IMR-90 (cell line): ENCODE results near the gene STX8. TPM values are rescaled to one million over a fixed set of nuclear protein-coding genes. Genes with fewer than 3 reads are reported as not detected.

Experiments used
- ATAC-seq: fragments of 200-7000 bp; cut with Tn5 transposase; 2 replicates; pipeline ENCODE4 v1.9.1; 2020; ENCODE audit warnings: low read depth, mild to moderate bottlenecking, moderate library complexity
- BruUV-seq: library from RNA; stranded (reverse); fragments of 400-500 nt; replicated peaks from 2 replicates; lab custom pipeline; 2021; lab: Mats Ljungman, UMichigan
- CTCF ChIA-PET: fragments of 300-600 bp; formaldehyde crosslinking; extraction: SDS; loops from one replicate; lab custom pipeline; 2021; ENCODE audit warnings: antibody characterized with exemption; lab: Yijun Ruan, JAX
- POLR2A ChIA-PET: fragments of 300-600 bp; sonication (Branson Sonifier 250); formaldehyde crosslinking; loops from one replicate; lab custom pipeline; 2022; ENCODE audit warnings: antibody characterized with exemption; ENCODE audit not compliant: unreplicated experiment; lab: Charles Lee
- DNase-seq: peaks from one replicate; pipeline ENCODE4 v3.0.0; 2013
- H2AFZ ChIP-seq: replicated peaks from 2 replicates; pipeline ENCODE3; 2013; ENCODE audit warnings: low read length, mild to moderate bottlenecking; ENCODE audit not compliant: poor library complexity
- H2AK5ac ChIP-seq: 2 replicates; pipeline ENCODE4 v1.6.1; 2013; ENCODE audit warnings: low read depth, low read length, inconsistent platforms
- H2AK9ac ChIP-seq: replicated peaks from 2 replicates; pipeline ENCODE3; 2013; ENCODE audit warnings: mild to moderate bottlenecking, low read depth, low read length, moderate library complexity; ENCODE audit not compliant: poor library complexity
- H2BK120ac ChIP-seq: 2 replicates; pipeline ENCODE4 v1.6.1; 2013; ENCODE audit warnings: low read depth, low read length, inconsistent platforms
- H2BK15ac ChIP-seq: 3 replicates; pipeline ENCODE4 v1.6.1; 2013; ENCODE audit warnings: low read depth, low read length, inconsistent platforms
- H2BK20ac ChIP-seq: 2 replicates; pipeline ENCODE4 v1.6.1; 2013; ENCODE audit warnings: low read depth, mild to moderate bottlenecking, inconsistent platforms, low read length, moderate library complexity
- H2BK5ac ChIP-seq: 2 replicates; pipeline ENCODE4 v1.6.1; 2013; ENCODE audit warnings: mild to moderate bottlenecking, low read depth, low read length, inconsistent platforms; ENCODE audit not compliant: poor library complexity, severe bottlenecking
- H3K14ac ChIP-seq: replicated peaks from 2 replicates; pipeline ENCODE4 v1.6.1; 2013; ENCODE audit warnings: low read depth, low read length, inconsistent platforms
- H3K18ac ChIP-seq: 2 replicates; pipeline ENCODE4 v1.6.1; 2013; ENCODE audit warnings: low read depth, low read length, control low read depth
- H3K23ac ChIP-seq: 2 replicates; pipeline ENCODE4 v1.6.1; 2013; ENCODE audit warnings: low read depth, low read length, inconsistent platforms
- H3K27ac ChIP-seq: 2 replicates; pipeline ENCODE4 v1.5.1; 2013; ENCODE audit warnings: mild to moderate bottlenecking, control low read depth, low read length; ENCODE audit not compliant: insufficient read depth
- H3K27me3 ChIP-seq: 2 replicates; pipeline ENCODE4 v1.6.1; 2013; ENCODE audit warnings: low read length; ENCODE audit not compliant: control insufficient read depth, insufficient read depth
- H3K36me3 ChIP-seq: 2 replicates; pipeline ENCODE4 v1.6.1; 2013; ENCODE audit warnings: low read length, mixed read lengths; ENCODE audit not compliant: control insufficient read depth, insufficient read depth
- H3K4ac ChIP-seq: 2 replicates; pipeline ENCODE4 v1.6.1; 2013; ENCODE audit warnings: low read depth, low read length, inconsistent platforms
- H3K4me1 ChIP-seq: 2 replicates; pipeline ENCODE4 v1.6.1; 2013; ENCODE audit warnings: low read length, mixed read lengths; ENCODE audit not compliant: control insufficient read depth, insufficient read depth
- H3K4me2 ChIP-seq: 2 replicates; pipeline ENCODE4 v1.6.1; 2013; ENCODE audit warnings: low read depth, mild to moderate bottlenecking, control low read depth, low read length, moderate library complexity
- H3K4me3 ChIP-seq: 2 replicates; pipeline ENCODE4 v1.5.1; 2013; ENCODE audit warnings: low read depth, mild to moderate bottlenecking, control low read depth, low read length, moderate library complexity; ENCODE audit not compliant: insufficient read depth
- H3K56ac ChIP-seq: 2 replicates; pipeline ENCODE4 v1.6.1; 2013; ENCODE audit warnings: low read length, inconsistent platforms; ENCODE audit not compliant: insufficient read depth; ENCODE audit errors: extremely low read depth
- H3K79me1 ChIP-seq, 2 experiments: 2 replicates each; pipeline ENCODE4 v1.6.1; 2013; ENCODE audit warnings: low read length in 2 of 2, inconsistent platforms in 1 of 2, low read depth in 1 of 2
- H3K9ac ChIP-seq: 2 replicates; pipeline ENCODE4 v1.6.1; 2013; ENCODE audit warnings: low read depth, low read length, control low read depth
- H3K9me1 ChIP-seq: 2 replicates; pipeline ENCODE4 v1.6.1; 2013; ENCODE audit warnings: low read length, inconsistent platforms; ENCODE audit not compliant: insufficient read depth
- H3K9me3 ChIP-seq: 2 replicates; pipeline ENCODE4 v1.6.1; 2013; ENCODE audit warnings: low read length; ENCODE audit not compliant: control insufficient read depth, insufficient read depth
- H4K20me1 ChIP-seq: 2 replicates; pipeline ENCODE4 v1.6.1; 2013; ENCODE audit warnings: low read length, inconsistent platforms; ENCODE audit not compliant: insufficient read depth
- H4K5ac ChIP-seq: 2 replicates; pipeline ENCODE4 v1.6.1; 2013; ENCODE audit warnings: mild to moderate bottlenecking, low read depth, low read length, control low read depth
- H4K8ac ChIP-seq, 2 experiments: 2 replicates each; pipeline ENCODE4 v1.6.1; 2013; ENCODE audit warnings: low read depth in 2 of 2, low read length in 2 of 2, control low read depth in 1 of 2, inconsistent platforms in 1 of 2
- H4K91ac ChIP-seq: 2 replicates; pipeline ENCODE4 v1.6.1; 2013; ENCODE audit warnings: low read depth, low read length, inconsistent platforms; ENCODE audit not compliant: insufficient read depth
- BHLHE40 ChIP-seq: fragments of 150-350 bp; IDR thresholded peaks from 2 replicates; pipeline ENCODE4 v1.6.1; 2016; ENCODE audit warnings: mild to moderate bottlenecking, low read depth, low read length
- MAFK ChIP-seq: IDR thresholded peaks from 2 replicates; pipeline ENCODE4 v1.6.1; 2012; ENCODE audit warnings: low read depth, low read length, improper control_type of control experiment
- MAZ ChIP-seq: IDR thresholded peaks from 2 replicates; pipeline ENCODE4 v1.6.1; 2012; ENCODE audit warnings: low read depth, mild to moderate bottlenecking, low read length, improper control_type of control experiment, moderate library complexity, borderline replicate concordance
- MXI1 ChIP-seq: IDR thresholded peaks from 2 replicates; pipeline ENCODE4 v1.6.1; 2012; ENCODE audit warnings: low read depth, mild to moderate bottlenecking, low read length, moderate library complexity, borderline replicate concordance
- POLR2A ChIP-seq: IDR thresholded peaks from 2 replicates; pipeline ENCODE4 v1.6.1; 2012; ENCODE audit warnings: mild to moderate bottlenecking, low read depth, low read length
- RAD21 ChIP-seq: IDR thresholded peaks from 2 replicates; pipeline ENCODE4 v1.6.1; 2012; ENCODE audit warnings: low read length, improper control_type of control experiment
- RCOR1 ChIP-seq: IDR thresholded peaks from 2 replicates; pipeline ENCODE4 v1.6.1; 2012; ENCODE audit warnings: mild to moderate bottlenecking, low read length, improper control_type of control experiment; ENCODE audit not compliant: insufficient replicate concordance
- RFX5 ChIP-seq: IDR thresholded peaks from 2 replicates; pipeline ENCODE4 v1.8.0; 2012; ENCODE audit warnings: low read depth, mild to moderate bottlenecking, low read length, moderate library complexity
- SMC3 ChIP-seq: fragments of 150-350 bp; IDR thresholded peaks from 2 replicates; pipeline ENCODE4 v1.6.1; 2016; ENCODE audit warnings: low read depth, mild to moderate bottlenecking, antibody characterized with exemption, low read length, moderate library complexity
- WGBS, 2 experiments: methylation state at CpG; one replicate each; pipeline versions ENCODE4 v1.1.5 to v1.1.7; 2013; ENCODE audit warnings: missing lambda C conversion rate in 2 of 2; ENCODE audit not compliant: insufficient read length in 1 of 2; ENCODE audit errors: extremely low coverage in 2 of 2; 5-methylcytosine and 5-hydroxymethylcytosine counted together
- dilution Hi-C: fragments of 300-500 bp; cut with HindIII; formaldehyde crosslinking; loops from one replicate; pipeline ENCODE4 v1.14.3; 2018; ENCODE audit warnings: low sequenced_read_pairs; ENCODE audit not compliant: unreplicated experiment
- in situ Hi-C: fragments of 300-500 bp; cut with MboI; formaldehyde crosslinking; loops from 3 replicates; pipeline ENCODE4 v1.14.3; 2019; ENCODE audit warnings: low sequenced_read_pairs, inconsistent platforms, mixed read lengths
- intact Hi-C: fragments of 100-400 bp; cut with micrococcal nuclease; formaldehyde crosslinking; loops from 2 replicates; pipeline ENCODE4 v1.10.0; 2022
- polyA plus RNA-seq, 3 experiments: library from polyadenylated mRNA; depleted of rRNA; stranded (reverse); fragments of >200 nt; gene quantifications; 2 replicates each; pipeline ENCODE4 v1.2.3, GENCODE V29; 2012; ENCODE audit warnings: low replicate concordance in 1 of 3
- total RNA-seq: library from RNA; depleted of rRNA; stranded (reverse); fragments of >200 nt; gene quantifications from 2 replicates; pipeline ENCODE4 v1.2.3, GENCODE V29; 2012
- TF ChIP-seq, protein P1 (sequence below): fragments of 150-350 bp; IDR thresholded peaks from 2 replicates; pipeline ENCODE4 v1.6.1; 2017; ENCODE audit warnings: mild to moderate bottlenecking, antibody characterized with exemption, low read length, low read depth
- TF ChIP-seq, protein P2 (sequence below): fragments of 150-350 bp; IDR thresholded peaks from 2 replicates; pipeline ENCODE4 v1.6.1; 2016; ENCODE audit warnings: low read depth, mild to moderate bottlenecking, low read length, moderate library complexity, borderline replicate concordance
- TF ChIP-seq, protein P3 (sequence below): conservative IDR thresholded peaks from 2 replicates; pipeline ENCODE4 v1.5.1; 2012; ENCODE audit warnings: mild to moderate bottlenecking, low read depth, low read length, improper control_type of control experiment

STX8 gene
- total and polyA plus RNA-seq, 2 of the 4 experiments (the other 2 are of a cell fraction), result 26.5 to 47.0 TPM

DNA sequence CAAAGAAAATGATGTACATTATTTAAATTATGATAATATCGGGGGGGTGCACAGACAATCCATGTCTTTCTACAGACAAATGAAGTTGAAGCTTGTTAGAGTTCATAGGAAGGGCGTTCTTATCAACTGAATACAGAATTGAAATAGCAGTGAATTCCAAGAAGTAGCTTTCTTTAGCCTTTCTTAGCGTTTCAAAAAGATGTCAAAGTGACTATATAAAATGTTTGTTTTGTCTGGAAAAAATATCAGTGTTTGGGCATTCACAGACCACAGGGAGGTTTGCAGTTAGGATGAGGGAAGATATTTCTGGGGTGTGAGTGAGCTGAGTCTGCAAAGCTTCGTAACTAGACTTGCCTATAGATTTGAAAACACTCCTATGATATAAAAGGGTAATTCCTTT is 55.0 kb downstream of the STX8 start:
- dilution Hi-C loops (loop anchor here (25.0 kb wide), 1 partner anchor 108 kb away; no protein-coding TSS in a partner anchor), in situ Hi-C loops (no loop called here), intact Hi-C loops (loop anchor here (5.0 to 10.0 kb wide), 5 partner anchors 118 to 736 kb away; no protein-coding TSS in a partner anchor)
- ATAC-seq, result no peak
- Histone ChIP-seq H2AFZ (no peak overlapping the region), H2BK20ac (no peak overlapping the region), H4K5ac (no peak overlapping the region), H3K27me3 (no peaks in the 10 kb centered on the region), H2BK15ac (no peak overlapping the region), H3K18ac (no peak overlapping the region), H3K9me1 (no peaks in the 10 kb centered on the region), H4K8ac (no peak overlapping the region), H3K4me3 (no peak overlapping the region), H4K91ac (no peak overlapping the region), H3K9ac (no peak overlapping the region), H2BK5ac (no peak overlapping the region), H3K56ac (no peak overlapping the region), H2BK120ac (no peak overlapping the region), H3K4me1 (peaks cover 6% of the 10 kb centered on the region), H3K23ac (no peak overlapping the region), H4K20me1 (no peaks in the 10 kb centered on the region), H2AK9ac (no peak overlapping the region), H3K9me3 (no peaks in the 10 kb centered on the region), H3K27ac (no peak overlapping the region), H2AK5ac (no peak overlapping the region), H3K4me2 (no peak overlapping the region), H3K79me1 (peaks cover 0 to 5% of the 10 kb centered on the region in 2 experiments; a peak in 1 of 4 replicates), H3K36me3 (no peaks in the 10 kb centered on the region), H3K14ac (no peak overlapping the region), H3K4ac (no peak overlapping the region)
- POLR2A ChIA-PET, result no interaction called here
- 20% methylated on average over 1 of the region's 4 CpGs; no CpG with 5 or more reads in 1 of the 2 experiments for WGBS, 2 experiments
- BruUV-seq, result no TSS peak
- no peak for TF ChIP-seq MAZ
- TF ChIP-seq RAD21, result no peak
- no peak for TF ChIP-seq MAFK
- TF ChIP-seq, protein P1, sequence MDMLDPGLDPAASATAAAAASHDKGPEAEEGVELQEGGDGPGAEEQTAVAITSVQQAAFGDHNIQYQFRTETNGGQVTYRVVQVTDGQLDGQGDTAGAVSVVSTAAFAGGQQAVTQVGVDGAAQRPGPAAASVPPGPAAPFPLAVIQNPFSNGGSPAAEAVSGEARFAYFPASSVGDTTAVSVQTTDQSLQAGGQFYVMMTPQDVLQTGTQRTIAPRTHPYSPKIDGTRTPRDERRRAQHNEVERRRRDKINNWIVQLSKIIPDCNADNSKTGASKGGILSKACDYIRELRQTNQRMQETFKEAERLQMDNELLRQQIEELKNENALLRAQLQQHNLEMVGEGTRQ, result no peak
- TF ChIP-seq, protein P2, sequence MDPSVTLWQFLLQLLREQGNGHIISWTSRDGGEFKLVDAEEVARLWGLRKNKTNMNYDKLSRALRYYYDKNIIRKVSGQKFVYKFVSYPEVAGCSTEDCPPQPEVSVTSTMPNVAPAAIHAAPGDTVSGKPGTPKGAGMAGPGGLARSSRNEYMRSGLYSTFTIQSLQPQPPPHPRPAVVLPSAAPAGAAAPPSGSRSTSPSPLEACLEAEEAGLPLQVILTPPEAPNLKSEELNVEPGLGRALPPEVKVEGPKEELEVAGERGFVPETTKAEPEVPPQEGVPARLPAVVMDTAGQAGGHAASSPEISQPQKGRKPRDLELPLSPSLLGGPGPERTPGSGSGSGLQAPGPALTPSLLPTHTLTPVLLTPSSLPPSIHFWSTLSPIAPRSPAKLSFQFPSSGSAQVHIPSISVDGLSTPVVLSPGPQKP, result no peak
- TF ChIP-seq, protein P3, sequence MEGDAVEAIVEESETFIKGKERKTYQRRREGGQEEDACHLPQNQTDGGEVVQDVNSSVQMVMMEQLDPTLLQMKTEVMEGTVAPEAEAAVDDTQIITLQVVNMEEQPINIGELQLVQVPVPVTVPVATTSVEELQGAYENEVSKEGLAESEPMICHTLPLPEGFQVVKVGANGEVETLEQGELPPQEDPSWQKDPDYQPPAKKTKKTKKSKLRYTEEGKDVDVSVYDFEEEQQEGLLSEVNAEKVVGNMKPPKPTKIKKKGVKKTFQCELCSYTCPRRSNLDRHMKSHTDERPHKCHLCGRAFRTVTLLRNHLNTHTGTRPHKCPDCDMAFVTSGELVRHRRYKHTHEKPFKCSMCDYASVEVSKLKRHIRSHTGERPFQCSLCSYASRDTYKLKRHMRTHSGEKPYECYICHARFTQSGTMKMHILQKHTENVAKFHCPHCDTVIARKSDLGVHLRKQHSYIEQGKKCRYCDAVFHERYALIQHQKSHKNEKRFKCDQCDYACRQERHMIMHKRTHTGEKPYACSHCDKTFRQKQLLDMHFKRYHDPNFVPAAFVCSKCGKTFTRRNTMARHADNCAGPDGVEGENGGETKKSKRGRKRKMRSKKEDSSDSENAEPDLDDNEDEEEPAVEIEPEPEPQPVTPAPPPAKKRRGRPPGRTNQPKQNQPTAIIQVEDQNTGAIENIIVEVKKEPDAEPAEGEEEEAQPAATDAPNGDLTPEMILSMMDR, result no peak
- TF ChIP-seq BHLHE40, result no peak
- TF ChIP-seq RFX5, result no peak
- no peak for TF ChIP-seq SMC3
- TF ChIP-seq RCOR1, result no peak
- TF ChIP-seq MXI1, result no peak
- no peak for TF ChIP-seq POLR2A
- DNase-seq, result no peak
- CTCF ChIA-PET, result interaction anchor here (1.0 to 1.4 kb wide), 2 partner anchors 8 to 525 kb away, joined by 4 to 6 read pairs; no protein-coding TSS in a partner anchor
